Erythroblast (primary cell): ENCODE results near the gene AURKAIP1.

ENCODE experiments used
- GATA1 ChIP-seq: IDR thresholded peaks from 2 replicates; pipeline ENCODE4 v1.6.1; 2011; ENCODE audit warnings: low read depth, mild to moderate bottlenecking, control low read depth, low read length, moderate library complexity
- POLR2A ChIP-seq: IDR thresholded peaks from 2 replicates; pipeline ENCODE4 v1.6.1; 2011; ENCODE audit warnings: mild to moderate bottlenecking, low read length

DNA sequence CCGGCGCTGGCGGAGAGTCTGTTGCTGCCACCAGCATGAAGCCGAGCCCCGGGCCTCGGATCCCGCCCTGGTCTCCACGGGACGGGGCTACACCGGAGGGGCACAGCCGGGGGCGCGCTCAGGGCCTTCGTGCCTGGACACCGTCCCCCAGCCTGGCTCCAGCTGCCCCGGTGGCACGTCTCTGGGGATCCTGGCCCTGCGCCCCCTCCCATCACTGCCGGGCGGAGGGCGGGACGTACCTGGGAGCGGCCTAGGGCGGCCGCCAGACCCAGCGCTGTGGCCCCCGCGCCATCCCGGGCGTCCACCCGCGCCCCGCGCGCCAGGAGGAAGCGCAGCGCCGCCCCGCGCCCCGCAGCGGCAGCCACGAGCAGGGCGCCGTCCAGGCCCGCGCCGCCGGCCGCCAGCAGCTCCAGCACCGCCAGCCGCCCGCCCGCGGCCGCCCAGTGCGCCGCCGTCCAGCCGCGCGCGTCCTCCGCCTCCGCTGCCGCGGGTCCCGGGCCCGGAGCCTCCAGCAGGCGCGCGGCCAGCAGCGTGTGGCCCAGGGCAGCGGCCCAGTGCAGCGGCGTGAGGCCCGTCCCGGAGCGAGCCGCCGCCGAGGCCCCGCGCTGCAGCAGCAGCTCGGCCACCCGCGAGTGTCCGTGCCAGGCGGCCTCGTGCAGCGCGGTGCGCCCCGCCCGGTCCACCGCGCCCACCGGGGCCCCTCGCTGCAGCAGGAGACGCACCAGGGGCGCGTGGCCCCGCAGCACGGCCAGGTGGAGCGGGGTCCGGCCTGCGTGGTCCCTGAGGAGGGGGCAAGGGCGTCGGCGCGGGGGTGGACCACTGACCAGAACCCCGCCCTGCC, 45.0 kb upstream of the AURKAIP1 start:
- TF ChIP-seq POLR2A = no peak
- no peak for TF ChIP-seq GATA1
